Measurements from ENCODE around the gene EFCAB3. TPM values are rescaled to one million over a fixed set of nuclear protein-coding genes. Genes with fewer than 3 reads are reported as not detected.
"Not testable (repeated sequence)": the region's sequence is repeated elsewhere in the genome, so short reads cannot be mapped to it uniquely, and the experiment has no call there.

Gene EFCAB3
- total RNA-seq, result not detected

GRCh38 chr17:62380253-62380652 is at the start of gene EFCAB3:
EFCAB3 (plus strand) TSS chr17:62380553; CDS start chr17:62382980, 2,427 bp downstream.
- DNase-seq (ENCODE audit: low spot score) (no peak), ATAC-seq (no peak)

- DNase-seq (ENCODE audit: low spot score) (no peak), ATAC-seq (no peak)
These were observed 43.8 kb upstream of the EFCAB3 start for GRCh38 chr17:62336527-62336926.

DNA sequence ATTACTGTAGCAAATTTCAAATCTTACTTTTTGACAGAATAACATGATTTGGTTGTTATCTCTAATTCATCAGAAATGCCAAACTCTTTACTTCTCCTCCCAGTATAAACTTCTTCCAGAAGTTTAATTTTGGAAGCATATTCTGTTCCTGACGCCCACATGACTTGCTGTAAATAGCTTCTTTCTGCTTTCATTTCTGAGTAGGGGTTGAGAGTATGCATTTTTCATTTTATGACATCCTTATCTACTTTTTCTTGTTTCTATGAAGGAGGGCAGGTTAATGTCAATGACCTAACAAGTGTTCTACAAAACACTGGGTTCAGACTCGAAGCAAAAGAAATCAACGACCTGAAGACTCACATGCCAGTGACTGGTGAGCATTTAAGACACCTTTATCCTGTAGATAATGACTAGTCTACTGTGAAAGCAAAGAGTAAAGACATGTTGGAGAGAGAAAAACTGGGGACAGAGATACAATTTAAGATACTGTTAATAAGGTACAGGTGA is 36.5 kb upstream of the EFCAB3 start:
- DNase-seq (ENCODE audit: low spot score) (no peak), ATAC-seq (no peak)

DNA sequence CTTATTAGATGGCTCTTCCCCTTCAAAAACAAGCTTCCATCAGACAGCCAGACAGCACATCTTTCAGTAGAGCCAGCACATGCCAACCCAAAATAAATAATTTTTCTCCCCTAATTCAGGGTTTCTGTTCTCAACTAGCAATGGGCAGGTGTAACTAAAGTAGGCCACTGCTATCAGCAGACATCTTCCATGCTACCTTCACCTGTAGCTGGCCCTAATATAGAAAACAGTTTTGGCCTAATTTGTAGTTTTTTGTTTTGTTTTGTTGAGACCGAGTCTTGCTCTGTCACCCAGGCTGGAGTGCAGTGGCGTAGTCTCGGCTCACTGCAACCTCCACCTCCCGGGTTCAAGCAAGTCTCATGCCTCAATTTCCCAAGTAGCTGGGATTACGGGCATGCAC is 29.2 kb upstream of the EFCAB3 start:
- DNase-seq (ENCODE audit: low spot score) (no peak), ATAC-seq (no peak)

- DNase-seq (ENCODE audit: low spot score), result no peak
These were observed 14.2 kb upstream of the EFCAB3 start for GRCh38 chr17:62366191-62366590.

GRCh38 chr17:62381561-62381960 is 1.2 kb downstream of the EFCAB3 start:
- no peak for ATAC-seq
- no peak for DNase-seq (ENCODE audit: low spot score)

More at GRCh38 chr17:62366191-62366590, 14.2 kb upstream of the EFCAB3 start:
- ATAC-seq, result no peak

GRCh38 chr17:62388856-62389255 is 8.5 kb downstream of the EFCAB3 start:
- DNase-seq (ENCODE audit: low spot score) (no peak), ATAC-seq (no peak)

- DNase-seq (ENCODE audit: low spot score) (no peak), ATAC-seq (no peak)
These were observed 12.6 kb downstream of the EFCAB3 start for GRCh38 chr17:62392908-62393307.

DNA sequence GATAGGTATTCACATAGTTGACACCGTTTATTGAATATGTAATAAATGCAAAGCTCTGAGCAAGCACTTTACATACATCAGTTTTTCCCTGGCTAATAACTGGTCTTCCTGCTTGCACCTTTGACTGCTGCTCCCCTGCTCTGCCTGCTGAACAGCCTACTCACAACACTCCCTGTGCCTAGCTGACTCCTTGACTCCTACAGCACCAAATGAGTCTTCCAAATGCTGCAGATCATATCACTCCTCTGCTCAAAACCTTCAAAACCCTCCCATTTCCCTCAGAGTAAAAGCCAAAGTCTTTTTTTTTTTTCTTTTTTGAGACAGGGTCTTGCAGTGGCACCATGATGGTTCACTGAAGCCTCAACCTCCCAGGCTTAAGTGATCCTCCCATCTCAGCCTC is 18.5 kb downstream of the EFCAB3 start:
- ATAC-seq (no peak), DNase-seq (ENCODE audit: low spot score) (no peak)

DNA sequence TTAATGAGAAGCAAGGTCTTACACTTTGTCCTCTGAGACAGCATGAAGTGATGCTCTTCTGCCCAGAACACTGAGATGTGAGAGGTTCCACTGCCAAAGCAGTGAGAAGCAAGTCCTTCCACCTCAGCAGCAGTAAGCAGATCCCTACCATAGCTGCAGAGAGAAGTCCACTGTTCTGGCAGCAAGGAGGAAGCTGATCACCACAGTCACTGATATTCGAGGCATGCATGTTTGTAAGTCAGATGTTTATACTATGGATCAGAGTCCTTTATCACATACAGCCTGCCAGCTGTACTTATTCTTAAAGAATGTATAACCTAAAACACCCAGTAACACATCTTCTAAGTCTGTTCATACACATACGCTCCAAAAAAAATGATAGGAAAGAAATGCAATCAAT is 25.1 kb downstream of the EFCAB3 start:
- DNase-seq (ENCODE audit: low spot score) (no peak), ATAC-seq (no peak)

- not testable (repeated sequence) for ATAC-seq; DNase-seq (ENCODE audit: low spot score)
These were observed 32.7 kb downstream of the EFCAB3 start for GRCh38 chr17:62413090-62413489.

GRCh38 chr17:62423647-62424461 is 43.5 kb downstream of the EFCAB3 start, which contains the start of gene METTL2A:
METTL2A (plus strand) TSS chr17:62423897; CDS start chr17:62423903, 6 bp downstream.
- ATAC-seq (peak; percentile 95), DNase-seq (ENCODE audit: low spot score) (peak; percentile 88)

GRCh38 chr17:62426214-62426613 is 45.9 kb downstream of the EFCAB3 start:
- DNase-seq (ENCODE audit: low spot score); ATAC-seq: not testable (repeated sequence)

DNA sequence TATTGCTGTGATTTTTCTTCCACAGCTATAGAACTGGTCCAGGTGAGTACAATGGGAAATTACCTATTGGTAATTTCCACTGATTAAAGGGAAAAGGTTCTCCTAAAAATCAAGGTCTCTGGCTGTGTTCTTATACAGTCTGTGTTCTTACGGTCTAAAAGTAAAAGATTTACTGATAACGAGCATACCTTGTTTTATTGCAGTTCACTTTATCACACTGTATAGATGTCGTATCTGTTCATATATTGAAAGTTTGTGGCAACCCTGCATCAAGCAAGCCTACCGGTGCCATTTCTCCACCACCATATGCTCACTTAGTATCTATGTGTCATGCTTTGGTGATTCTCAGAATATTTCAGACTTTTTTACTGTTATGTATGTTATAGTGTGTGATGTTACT is 54.9 kb downstream of the EFCAB3 start:
- not testable (repeated sequence) for ATAC-seq

DNA sequence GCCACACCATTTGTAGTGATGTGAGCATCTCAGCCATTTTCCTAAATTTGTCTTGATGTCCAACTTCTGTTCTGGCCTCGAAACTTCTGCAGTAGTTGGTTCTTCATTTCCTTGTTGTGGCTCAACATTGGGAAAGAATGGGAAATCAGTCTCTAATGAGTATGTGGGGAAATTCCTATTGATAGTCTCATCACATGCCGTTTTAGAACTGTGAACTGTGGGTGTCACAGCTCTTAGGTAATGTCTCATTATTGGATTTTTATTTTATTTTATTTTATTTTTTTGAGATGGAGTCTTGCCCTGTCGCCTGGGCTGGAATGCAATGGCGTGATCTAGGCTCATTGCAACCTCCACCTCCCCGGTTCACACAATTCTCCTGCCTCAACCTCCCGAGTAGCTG is 60.8 kb downstream of the EFCAB3 start:
- not testable (repeated sequence) for DNase-seq (ENCODE audit: low spot score); ATAC-seq

More for the DNA sequence above, 54.9 kb downstream of the EFCAB3 start:
- DNase-seq (ENCODE audit: low spot score), result not testable (repeated sequence)

DNA sequence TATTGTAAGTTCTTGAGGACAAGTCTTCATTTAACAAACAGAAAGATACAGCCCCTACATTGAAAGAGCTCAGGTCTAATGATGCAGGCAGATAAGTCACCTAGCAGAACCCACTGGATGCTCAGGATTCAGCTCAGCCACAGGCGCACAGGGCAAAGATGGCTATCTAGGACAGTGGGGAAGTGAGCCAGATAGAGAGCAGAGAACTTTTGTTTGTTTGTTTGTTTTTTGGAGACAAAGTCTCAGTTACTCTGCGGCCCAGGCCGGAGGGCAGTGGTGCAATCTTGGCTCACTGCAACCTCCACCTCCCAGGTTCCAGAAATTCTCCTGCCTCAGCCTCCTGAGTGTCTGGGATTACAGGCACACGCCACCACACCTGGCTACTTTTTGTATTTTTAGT is 63.7 kb downstream of the EFCAB3 start:
- DNase-seq (ENCODE audit: low spot score) (no peak), ATAC-seq (peak; percentile 36)

- not testable (repeated sequence) for DNase-seq (ENCODE audit: low spot score); ATAC-seq
These were observed 65.4 kb downstream of the EFCAB3 start for GRCh38 chr17:62445791-62446190.

DNA sequence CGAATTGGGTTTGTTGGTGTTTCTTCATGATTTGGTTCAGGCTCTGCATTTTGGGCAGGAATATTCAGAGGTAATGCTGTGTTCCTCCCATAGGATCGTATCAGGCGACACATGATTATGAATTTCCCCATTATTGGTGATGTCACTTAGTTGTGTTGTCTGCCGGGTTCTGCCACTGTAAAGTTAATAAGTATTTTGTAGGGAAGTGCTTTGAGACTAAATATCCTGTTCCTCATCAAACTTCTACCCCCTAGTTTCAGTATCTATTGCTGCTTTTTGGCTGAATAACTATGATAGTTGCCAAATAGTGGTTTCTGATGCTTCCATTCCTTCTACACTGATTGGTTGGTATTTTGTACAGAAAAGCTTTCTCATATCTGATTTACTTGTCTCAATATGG is 71.8 kb downstream of the EFCAB3 start:
- not testable (repeated sequence) for ATAC-seq; DNase-seq (ENCODE audit: low spot score)

- not testable (repeated sequence) for ATAC-seq; DNase-seq (ENCODE audit: low spot score)
These were observed 72.7 kb downstream of the EFCAB3 start for GRCh38 chr17:62453041-62453440.

DNA sequence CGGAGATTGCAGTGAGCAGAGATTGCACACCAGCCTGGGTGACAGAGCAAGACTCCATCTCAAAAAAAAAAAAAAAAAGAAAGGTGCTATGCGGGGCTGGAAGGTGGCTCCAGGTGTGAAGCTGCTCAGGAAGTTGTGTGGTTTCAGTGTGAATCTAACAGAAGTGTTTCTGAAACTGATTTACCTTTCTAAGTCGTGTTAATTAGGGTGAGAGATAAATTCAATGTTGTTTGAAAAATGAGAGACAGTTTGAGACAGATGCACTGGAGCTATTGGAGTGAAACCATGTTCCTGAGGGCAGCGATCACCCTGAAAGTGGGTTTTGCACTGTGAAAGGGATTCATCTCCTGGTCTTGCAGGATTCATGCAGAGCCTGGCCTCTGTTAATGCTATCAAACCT is 73.3 kb downstream of the EFCAB3 start:
- DNase-seq (ENCODE audit: low spot score); ATAC-seq: not testable (repeated sequence)

- not testable (repeated sequence) for ATAC-seq; DNase-seq (ENCODE audit: low spot score)
These were observed 73.8 kb downstream of the EFCAB3 start for GRCh38 chr17:62454111-62454510.

DNA sequence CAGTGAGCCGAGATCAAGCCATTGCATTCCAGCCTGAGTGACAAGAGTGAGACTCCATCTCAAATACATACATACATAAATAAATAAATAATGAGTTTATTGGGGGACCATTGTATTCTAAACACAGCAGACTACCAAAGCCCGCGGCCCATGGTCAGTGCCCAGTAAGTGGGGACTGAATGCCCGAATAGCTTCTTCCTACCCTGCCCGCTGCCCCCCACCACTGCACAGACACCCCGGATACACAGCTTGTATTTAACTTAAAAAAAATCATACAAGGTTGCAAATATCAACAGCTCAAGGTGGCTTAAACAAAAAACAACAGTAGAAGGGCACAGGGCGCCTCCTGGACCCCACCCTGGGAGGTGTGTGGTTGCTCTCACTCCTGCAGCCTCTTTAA is 75.7 kb downstream of the EFCAB3 start:
- no peak for DNase-seq (ENCODE audit: low spot score)

More for the DNA sequence above, 75.7 kb downstream of the EFCAB3 start:
- ATAC-seq, result no peak

Data from left lobe of liver (tissue), 2 donors.